ENCODE measurements around the gene PPIL4.

Gene PPIL4

DNA sequence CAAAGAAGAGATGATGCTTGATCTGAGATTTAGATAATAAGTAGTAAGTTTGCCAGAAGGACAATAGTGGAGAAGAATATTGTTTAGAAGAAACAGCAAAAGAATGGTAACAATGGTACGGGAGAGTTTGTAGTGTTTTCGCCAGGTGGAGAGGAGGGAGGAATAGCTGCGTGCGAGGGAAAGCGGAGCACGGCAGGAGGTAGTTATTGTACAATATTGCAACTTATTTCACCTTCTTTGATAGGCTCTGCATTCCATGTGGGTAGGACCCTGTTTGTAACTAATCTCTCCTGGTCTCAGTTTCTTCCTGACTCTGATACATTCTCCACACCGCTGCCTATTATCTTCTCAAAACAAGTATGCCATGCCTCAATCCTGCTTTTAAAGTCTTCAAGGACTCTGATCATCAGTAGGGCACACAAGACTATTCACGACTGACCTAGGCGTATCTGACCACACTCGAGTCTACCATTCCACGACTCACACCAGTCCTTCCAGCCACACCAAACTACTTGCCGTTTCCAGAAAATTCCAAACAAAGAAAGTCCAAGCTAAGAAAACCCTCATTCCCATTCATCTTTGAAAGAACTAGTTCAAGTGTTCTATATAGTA, 1.1 kb downstream of the PPIL4 start:
- H2BK15ac ChIP-seq (replicated peaks; ENCODE audit: low read depth), result no peak overlapping the region
- no peak overlapping the region for H2BK120ac ChIP-seq (ENCODE audit: low read depth, low read length)
- no peak overlapping the region for H3K4ac ChIP-seq (ENCODE audit: low read depth, low read length)
- H3K23ac ChIP-seq (ENCODE audit: low read length), result no peak overlapping the region
- WGBS (ENCODE audit: extremely low coverage, insufficient coverage, low lambda C conversion rate), result no CpG with 5 or more reads among the region's 12 CpGs
- no peak overlapping the region for H2AK5ac ChIP-seq (ENCODE audit: low read length)
- H3K18ac ChIP-seq (ENCODE audit: low read length), result no peak overlapping the region
- H3K27ac ChIP-seq (ENCODE audit: low read depth, low read length), result no peak overlapping the region
- H4K5ac ChIP-seq (ENCODE audit: low read length), result no peak overlapping the region
- peaks cover 7% of the 10 kb centered on the region for H3K79me1 ChIP-seq (ENCODE audit: low read length)
- H3K4me1 ChIP-seq (ENCODE audit: control insufficient read depth, low read depth, low read length), result no peaks in the 10 kb centered on the region
- no peaks in the 10 kb centered on the region for H3K36me3 ChIP-seq (ENCODE audit: control insufficient read depth, insufficient read depth, low read length)
- H3K56ac ChIP-seq (ENCODE audit: low read length), result peak overlapping the region; percentile 94
- no peak overlapping the region for H2BK5ac ChIP-seq (ENCODE audit: low read length)
- DNase-seq, result no peak
- H4K8ac ChIP-seq (ENCODE audit: low read depth, low read length), result no peak overlapping the region
- peak overlapping the region; percentile 82 for H3K4me2 ChIP-seq (ENCODE audit: low read length)
- peak overlapping the region; percentile 68 for H3K4me3 ChIP-seq (ENCODE audit: low read length)
- H3K79me2 ChIP-seq (ENCODE audit: control insufficient read depth, insufficient read depth, low read length), result peaks cover 29% of the 10 kb centered on the region
- H3K27me3 ChIP-seq (ENCODE audit: insufficient read depth, low read length, poor library complexity), result no peaks in the 10 kb centered on the region
- peak overlapping the region; percentile 78 for H3K9ac ChIP-seq (ENCODE audit: low read length)

DNA sequence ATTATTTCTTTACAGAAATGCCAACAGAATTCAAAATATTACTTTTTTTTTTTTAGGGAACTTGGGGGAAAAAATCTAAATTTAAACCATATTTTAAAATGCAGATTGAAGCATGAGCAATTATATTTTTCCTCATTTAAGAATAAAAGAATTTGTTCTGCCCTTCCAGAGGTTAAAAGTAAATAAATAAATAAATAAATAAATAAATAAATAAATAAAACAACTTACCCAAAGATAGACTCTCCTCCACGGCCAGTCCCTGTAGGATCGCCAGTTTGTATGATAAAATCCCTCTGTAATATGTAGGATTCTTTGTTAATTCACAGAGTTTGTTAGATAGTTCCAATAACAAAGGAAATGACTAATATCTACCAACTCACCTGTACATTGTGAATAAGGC, 4.7 kb downstream of the PPIL4 start:
- WGBS (ENCODE audit: extremely low coverage, insufficient coverage, low lambda C conversion rate), result no CpG with 5 or more reads among the region's 2 CpGs
- H2BK5ac ChIP-seq (ENCODE audit: low read length), result no peak overlapping the region
- peaks cover 29% of the 10 kb centered on the region for H3K79me2 ChIP-seq (ENCODE audit: control insufficient read depth, insufficient read depth, low read length)

DNA sequence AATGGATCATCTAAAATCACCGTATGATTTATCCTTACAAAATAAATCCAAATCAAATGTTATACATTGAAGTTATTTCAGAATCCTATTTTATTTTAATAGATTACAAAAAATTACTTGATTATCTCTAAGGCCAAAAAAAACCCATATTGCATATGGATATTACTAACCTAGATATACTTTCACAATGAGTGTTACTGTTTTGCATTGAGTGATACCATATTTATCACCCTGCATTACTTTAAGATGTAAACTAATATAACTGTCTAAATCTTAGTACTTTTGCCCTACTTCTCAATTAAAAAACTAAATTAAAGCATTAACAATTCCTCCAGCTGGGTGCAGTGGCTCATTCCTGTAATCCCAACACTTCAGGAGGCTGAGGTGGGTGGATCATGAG, 11.1 kb downstream of the PPIL4 start:
- Histone ChIP-seq H3K56ac (ENCODE audit: low read length) (no peak overlapping the region), H3K23ac (ENCODE audit: low read length) (no peak overlapping the region), H3K18ac (ENCODE audit: low read length) (no peak overlapping the region), H3K79me2 (ENCODE audit: control insufficient read depth, insufficient read depth, low read length) (no peaks in the 10 kb centered on the region), H2BK15ac (replicated peaks; ENCODE audit: low read depth) (no peak overlapping the region), H4K8ac (ENCODE audit: low read depth, low read length) (no peak overlapping the region), H3K36me3 (ENCODE audit: control insufficient read depth, insufficient read depth, low read length) (no peaks in the 10 kb centered on the region), H2AK5ac (ENCODE audit: low read length) (no peak overlapping the region), H2BK5ac (ENCODE audit: low read length) (no peak overlapping the region), H3K9ac (ENCODE audit: low read length) (no peak overlapping the region), H2BK120ac (ENCODE audit: low read depth, low read length) (no peak overlapping the region), H3K4me1 (ENCODE audit: control insufficient read depth, low read depth, low read length) (no peaks in the 10 kb centered on the region), H3K4me2 (ENCODE audit: low read length) (no peak overlapping the region), H3K4ac (ENCODE audit: low read depth, low read length) (no peak overlapping the region), H3K27me3 (ENCODE audit: insufficient read depth, low read length, poor library complexity) (no peaks in the 10 kb centered on the region), H4K5ac (ENCODE audit: low read length) (no peak overlapping the region), H3K4me3 (ENCODE audit: low read length) (no peak overlapping the region), H3K79me1 (ENCODE audit: low read length) (no peaks in the 10 kb centered on the region), H3K27ac (ENCODE audit: low read depth, low read length) (no peak overlapping the region)
- DNase-seq, result no peak
- no CpG with 5 or more reads among the region's 1 CpG for WGBS (ENCODE audit: extremely low coverage, insufficient coverage, low lambda C conversion rate)

More for the DNA sequence above, 4.7 kb downstream of the PPIL4 start:
- H3K36me3 ChIP-seq (ENCODE audit: control insufficient read depth, insufficient read depth, low read length), result no peaks in the 10 kb centered on the region
- H3K23ac ChIP-seq (ENCODE audit: low read length), result no peak overlapping the region
- no peak overlapping the region for H3K4ac ChIP-seq (ENCODE audit: low read depth, low read length)
- H3K27ac ChIP-seq (ENCODE audit: low read depth, low read length), result no peak overlapping the region
- H3K27me3 ChIP-seq (ENCODE audit: insufficient read depth, low read length, poor library complexity), result no peaks in the 10 kb centered on the region
- no peak overlapping the region for H2AK5ac ChIP-seq (ENCODE audit: low read length)
- no peak overlapping the region for H4K5ac ChIP-seq (ENCODE audit: low read length)
- H4K8ac ChIP-seq (ENCODE audit: low read depth, low read length), result no peak overlapping the region
- H3K4me3 ChIP-seq (ENCODE audit: low read length), result no peak overlapping the region
- no peak overlapping the region for H3K9ac ChIP-seq (ENCODE audit: low read length)
- no peak overlapping the region for H2BK15ac ChIP-seq (replicated peaks; ENCODE audit: low read depth)
- H2BK120ac ChIP-seq (ENCODE audit: low read depth, low read length), result no peak overlapping the region
- no peak for DNase-seq
- no peak overlapping the region for H3K4me2 ChIP-seq (ENCODE audit: low read length)
- H3K56ac ChIP-seq (ENCODE audit: low read length), result no peak overlapping the region
- no peak overlapping the region for H3K18ac ChIP-seq (ENCODE audit: low read length)
- no peaks in the 10 kb centered on the region for H3K4me1 ChIP-seq (ENCODE audit: control insufficient read depth, low read depth, low read length)
- H3K79me1 ChIP-seq (ENCODE audit: low read length), result peaks cover 7% of the 10 kb centered on the region

DNA sequence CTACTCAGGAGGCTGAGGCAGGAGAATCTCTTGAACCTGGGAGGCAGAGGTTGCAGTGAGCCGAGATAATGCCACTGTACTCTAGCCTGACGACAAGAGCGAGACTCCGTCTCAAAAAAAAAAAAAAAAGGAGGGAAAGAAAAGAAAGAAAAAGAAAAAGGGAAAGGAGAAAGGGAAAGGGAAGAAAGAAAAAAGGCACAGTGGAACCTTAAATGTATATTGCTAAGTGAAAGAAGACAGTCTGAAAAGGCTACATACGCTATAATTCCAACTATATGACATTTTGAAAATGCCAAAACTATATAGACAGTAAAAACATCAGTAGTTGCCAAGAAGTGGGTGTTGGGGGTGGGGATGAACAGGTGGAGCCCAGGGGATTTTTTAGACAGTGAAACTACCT, 16.2 kb downstream of the PPIL4 start:
- no peak overlapping the region for H3K4me2 ChIP-seq (ENCODE audit: low read length)
- no peak overlapping the region for H3K4me3 ChIP-seq (ENCODE audit: low read length)
- no peaks in the 10 kb centered on the region for H3K36me3 ChIP-seq (ENCODE audit: control insufficient read depth, insufficient read depth, low read length)
- H3K4ac ChIP-seq (ENCODE audit: low read depth, low read length), result no peak overlapping the region
- no peak overlapping the region for H3K27ac ChIP-seq (ENCODE audit: low read depth, low read length)
- H3K9ac ChIP-seq (ENCODE audit: low read length), result no peak overlapping the region
- H2BK5ac ChIP-seq (ENCODE audit: low read length), result no peak overlapping the region
- no peaks in the 10 kb centered on the region for H3K27me3 ChIP-seq (ENCODE audit: insufficient read depth, low read length, poor library complexity)
- H2BK120ac ChIP-seq (ENCODE audit: low read depth, low read length), result no peak overlapping the region
- H3K56ac ChIP-seq (ENCODE audit: low read length), result no peak overlapping the region
- H3K18ac ChIP-seq (ENCODE audit: low read length), result no peak overlapping the region
- H3K4me1 ChIP-seq (ENCODE audit: control insufficient read depth, low read depth, low read length), result no peaks in the 10 kb centered on the region
- H2AK5ac ChIP-seq (ENCODE audit: low read length), result no peak overlapping the region
- H3K79me2 ChIP-seq (ENCODE audit: control insufficient read depth, insufficient read depth, low read length), result no peaks in the 10 kb centered on the region
- no CpG with 5 or more reads among the region's 5 CpGs for WGBS (ENCODE audit: extremely low coverage, insufficient coverage, low lambda C conversion rate)
- no peak overlapping the region for H4K5ac ChIP-seq (ENCODE audit: low read length)
- no peak for DNase-seq
- no peak overlapping the region for H2BK15ac ChIP-seq (replicated peaks; ENCODE audit: low read depth)
- H3K23ac ChIP-seq (ENCODE audit: low read length), result no peak overlapping the region
- H4K8ac ChIP-seq (ENCODE audit: low read depth, low read length), result no peak overlapping the region
- no peaks in the 10 kb centered on the region for H3K79me1 ChIP-seq (ENCODE audit: low read length)

DNA sequence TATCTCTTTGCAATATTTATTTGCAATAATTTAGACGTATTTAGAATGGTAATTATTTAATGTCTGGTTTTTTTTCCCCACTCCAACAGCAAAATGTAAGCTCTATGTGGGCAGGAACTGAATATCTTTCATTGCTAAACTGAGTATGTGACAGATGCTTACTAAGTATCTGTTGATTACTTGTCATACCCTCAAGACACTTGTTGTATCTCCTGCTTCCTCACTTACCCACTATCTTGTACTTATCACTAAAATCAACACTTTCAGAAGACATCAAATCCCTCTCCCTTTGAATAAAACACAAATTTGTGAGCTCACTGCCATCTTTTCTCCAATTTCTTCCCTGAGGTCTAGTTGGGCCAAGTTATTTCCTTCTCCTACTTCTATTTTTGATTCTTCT, 30.3 kb downstream of the PPIL4 start:
- no peak overlapping the region for H3K4me2 ChIP-seq (ENCODE audit: low read length)
- no peak overlapping the region for H2BK5ac ChIP-seq (ENCODE audit: low read length)
- H2BK15ac ChIP-seq (replicated peaks; ENCODE audit: low read depth), result no peak overlapping the region
- H3K79me2 ChIP-seq (ENCODE audit: control insufficient read depth, insufficient read depth, low read length), result no peaks in the 10 kb centered on the region
- no peak overlapping the region for H3K9ac ChIP-seq (ENCODE audit: low read length)
- H3K4me3 ChIP-seq (ENCODE audit: low read length), result no peak overlapping the region
- H2AK5ac ChIP-seq (ENCODE audit: low read length), result no peak overlapping the region
- no peak overlapping the region for H4K5ac ChIP-seq (ENCODE audit: low read length)
- no peak overlapping the region for H3K23ac ChIP-seq (ENCODE audit: low read length)
- H3K4ac ChIP-seq (ENCODE audit: low read depth, low read length), result no peak overlapping the region
- no peaks in the 10 kb centered on the region for H3K27me3 ChIP-seq (ENCODE audit: insufficient read depth, low read length, poor library complexity)
- no peak overlapping the region for H3K27ac ChIP-seq (ENCODE audit: low read depth, low read length)
- no peaks in the 10 kb centered on the region for H3K79me1 ChIP-seq (ENCODE audit: low read length)
- no peaks in the 10 kb centered on the region for H3K36me3 ChIP-seq (ENCODE audit: control insufficient read depth, insufficient read depth, low read length)
- peak; percentile 3 for DNase-seq
- no peak overlapping the region for H3K56ac ChIP-seq (ENCODE audit: low read length)
- H2BK120ac ChIP-seq (ENCODE audit: low read depth, low read length), result no peak overlapping the region
- no peak overlapping the region for H4K8ac ChIP-seq (ENCODE audit: low read depth, low read length)
- no CpG with 5 or more reads among the region's 1 CpG for WGBS (ENCODE audit: extremely low coverage, insufficient coverage, low lambda C conversion rate)
- H3K18ac ChIP-seq (ENCODE audit: low read length), result no peak overlapping the region
- H3K4me1 ChIP-seq (ENCODE audit: control insufficient read depth, low read depth, low read length), result no peaks in the 10 kb centered on the region

DNA sequence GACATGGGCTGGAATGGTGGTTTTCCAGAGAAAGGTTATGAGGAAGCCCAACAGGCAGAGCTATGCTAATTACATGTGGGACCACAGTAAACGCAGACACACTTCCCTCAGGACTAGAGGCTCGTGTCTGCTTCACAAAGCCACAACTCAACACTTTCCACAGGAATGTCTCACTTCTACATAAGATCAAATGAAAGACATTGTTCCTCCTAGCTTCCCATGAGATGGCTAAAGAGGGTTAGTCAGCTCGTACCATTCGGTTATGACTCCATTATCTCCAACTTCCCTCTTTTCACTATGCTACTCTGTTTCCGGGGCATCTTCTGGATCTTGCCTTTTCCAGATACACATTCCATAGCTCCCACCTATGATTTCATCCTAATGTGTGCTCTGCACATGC, 31.9 kb downstream of the PPIL4 start:
- Histone ChIP-seq H2AK5ac (ENCODE audit: low read length) (no peak overlapping the region), H3K56ac (ENCODE audit: low read length) (no peak overlapping the region), H3K9ac (ENCODE audit: low read length) (no peak overlapping the region), H3K18ac (ENCODE audit: low read length) (no peak overlapping the region), H3K4me2 (ENCODE audit: low read length) (no peak overlapping the region), H3K4me1 (ENCODE audit: control insufficient read depth, low read depth, low read length) (no peaks in the 10 kb centered on the region), H3K36me3 (ENCODE audit: control insufficient read depth, insufficient read depth, low read length) (no peaks in the 10 kb centered on the region), H3K79me1 (ENCODE audit: low read length) (no peaks in the 10 kb centered on the region), H4K5ac (ENCODE audit: low read length) (no peak overlapping the region), H3K27me3 (ENCODE audit: insufficient read depth, low read length, poor library complexity) (no peaks in the 10 kb centered on the region), H2BK5ac (ENCODE audit: low read length) (no peak overlapping the region), H3K23ac (ENCODE audit: low read length) (no peak overlapping the region), H2BK15ac (replicated peaks; ENCODE audit: low read depth) (no peak overlapping the region), H3K27ac (ENCODE audit: low read depth, low read length) (peak overlapping the region; percentile 11), H3K4me3 (ENCODE audit: low read length) (no peak overlapping the region), H2BK120ac (ENCODE audit: low read depth, low read length) (no peak overlapping the region), H3K4ac (ENCODE audit: low read depth, low read length) (no peak overlapping the region), H3K79me2 (ENCODE audit: control insufficient read depth, insufficient read depth, low read length) (no peaks in the 10 kb centered on the region), H4K8ac (ENCODE audit: low read depth, low read length) (no peak overlapping the region)
- DNase-seq, result peak; percentile 92
- no CpG with 5 or more reads among the region's 5 CpGs for WGBS (ENCODE audit: extremely low coverage, insufficient coverage, low lambda C conversion rate)
